Measurements from ENCODE around the gene CXorf51B. TPM values are rescaled to one million over a fixed set of nuclear protein-coding genes. Genes with fewer than 3 reads are reported as not detected.
"Not testable (repeated sequence)": the region's sequence is repeated elsewhere in the genome, so short reads cannot be mapped to it uniquely, and the experiment has no call there.

CXorf51B gene
- not detected for total RNA-seq

GRCh38 chrX:146809471-146809870 is at the start of gene CXorf51B:
CXorf51B (plus strand) TSS chrX:146809771; CDS start chrX:146809792, 21 bp downstream.
- H3K4me1 ChIP-seq; H3K9me3 ChIP-seq; DNase-seq; H3K27me3 ChIP-seq; intact Hi-C loops (cut with DNase I; ENCODE audit: low total_unique reads); ATAC-seq; in situ Hi-C loops (cut with MboI; ENCODE audit: low sequenced_read_pairs in 4 of 4); H3K36me3 ChIP-seq; H3K27ac ChIP-seq; H3K4me3 ChIP-seq: not testable (repeated sequence)

GRCh38 chrX:146814644-146815043 is 5.1 kb downstream of the CXorf51B start, which contains the start of gene CXorf51A:
CXorf51A (minus strand) TSS chrX:146814744; CDS start chrX:146814723, 21 bp downstream.
- H3K9me3 ChIP-seq; H3K27ac ChIP-seq; H3K4me1 ChIP-seq; intact Hi-C loops (cut with DNase I; ENCODE audit: low total_unique reads); H3K4me3 ChIP-seq; ATAC-seq; DNase-seq; H3K36me3 ChIP-seq; in situ Hi-C loops (cut with MboI; ENCODE audit: low sequenced_read_pairs in 4 of 4); H3K27me3 ChIP-seq: not testable (repeated sequence)

- no peak overlapping the region for H3K27ac ChIP-seq
- in situ Hi-C loops (cut with MboI; ENCODE audit: low sequenced_read_pairs in 4 of 4), result no loop called here
- intact Hi-C loops (cut with DNase I; ENCODE audit: low total_unique reads), result no loop called here
- ATAC-seq, result no peak
- H3K4me3 ChIP-seq, result no peak overlapping the region
- H3K27me3 ChIP-seq, result no peaks in the 10 kb centered on the region
- DNase-seq, result no peak
- H3K9me3 ChIP-seq, result no peaks in the 10 kb centered on the region
- H3K4me1 ChIP-seq, result no peaks in the 10 kb centered on the region
- TF ChIP-seq CTCF (IDR thresholded peaks at IDR 0.05 in 4 of 5, conservative IDR thresholded peaks at IDR 0.05 in 1 of 5), result no peak
- no peak for TF ChIP-seq POLR2A (IDR thresholded peaks at IDR 0.05)
- no peaks in the 10 kb centered on the region for H3K36me3 ChIP-seq
These were observed 22.4 kb downstream of the CXorf51B start for GRCh38 chrX:146831994-146832393.

GRCh38 chrX:146854281-146854680 is 44.7 kb downstream of the CXorf51B start:
- H3K4me3 ChIP-seq, result no peak overlapping the region
- H3K4me1 ChIP-seq, result no peaks in the 10 kb centered on the region
- H3K36me3 ChIP-seq, result no peaks in the 10 kb centered on the region
- H3K27ac ChIP-seq, result no peak overlapping the region
- DNase-seq (no peak), ATAC-seq (no peak)
- TF ChIP-seq POLR2A (IDR thresholded peaks at IDR 0.05), result no peak
- TF ChIP-seq CTCF (IDR thresholded peaks at IDR 0.05 in 4 of 5, conservative IDR thresholded peaks at IDR 0.05 in 1 of 5), result no peak
- intact Hi-C loops (cut with DNase I; ENCODE audit: low total_unique reads), result no loop called here
- no peaks in the 10 kb centered on the region for H3K27me3 ChIP-seq
- H3K9me3 ChIP-seq, result no peaks in the 10 kb centered on the region
- in situ Hi-C loops (cut with MboI; ENCODE audit: low sequenced_read_pairs in 4 of 4), result no loop called here

Other genes with a start within 250 kb of the CXorf51B start
- not detected for gene CXorf51A, start 5.0 kb downstream of the CXorf51B start, total RNA-seq

Data from gastrocnemius medialis (tissue), 4 donors.